Right atrium auricular region (tissue), 2 donors: ENCODE data around the gene ENTPD5. TPM values are rescaled to one million over a fixed set of nuclear protein-coding genes. Genes with fewer than 3 reads are reported as not detected.

Source experiments
- DNase-seq: peaks from one replicate; pipeline ENCODE4 v3.0.0-alpha.2; 2019; ENCODE audit warnings: low spot score
- H3K27ac ChIP-seq, 2 donors: fragments of 200-600 bp; sonication (generic); 1 replicate in 1 of 2; 2 replicates in 1 of 2; pipeline ENCODE4 v1.5.1; 2016 to 2019
- H3K27me3 ChIP-seq, 2 donors: fragments of 200-600 bp; sonication (generic); one replicate each; pipeline versions ENCODE4 v1.5.1 to v1.6.0; 2017 to 2019
- H3K36me3 ChIP-seq: fragments of 200-600 bp; sonication (generic); one replicate; pipeline ENCODE4 v1.5.1; 2016
- H3K4me1 ChIP-seq, 2 donors: fragments of 200-600 bp; sonication (generic); one replicate each; pipeline versions ENCODE4 v1.5.1 to v1.6.0; 2017 to 2019
- H3K4me3 ChIP-seq, 2 donors: fragments of 200-600 bp; sonication (generic); 1 replicate in 1 of 2; 2 replicates in 1 of 2; pipeline ENCODE4 v1.5.1; 2017 to 2019; ENCODE audit warnings: mild to moderate bottlenecking in 1 of 2, moderate library complexity in 1 of 2
- H3K9me3 ChIP-seq, 2 donors: fragments of 200-600 bp; sonication (generic); one replicate each; pipeline ENCODE4 v1.5.1; 2019
- total RNA-seq, 2 donors: library from RNA; depleted of rRNA; stranded (reverse); fragments of >200 nt; gene quantifications; one replicate each; pipeline ENCODE4 v1.1.0, GENCODE V29; 2016
- TF ChIP-seq, protein P1 (sequence below), 2 donors: fragments of 200-600 bp; sonication (generic); IDR thresholded peaks; one replicate each; pipeline ENCODE4 v1.5.1; 2019; ENCODE audit warnings: antibody characterized with exemption in 2 of 2

Gene ENTPD5
- total RNA-seq, 2 donors from 2014 or later, result 4.8 to 5.8 TPM

DNA sequence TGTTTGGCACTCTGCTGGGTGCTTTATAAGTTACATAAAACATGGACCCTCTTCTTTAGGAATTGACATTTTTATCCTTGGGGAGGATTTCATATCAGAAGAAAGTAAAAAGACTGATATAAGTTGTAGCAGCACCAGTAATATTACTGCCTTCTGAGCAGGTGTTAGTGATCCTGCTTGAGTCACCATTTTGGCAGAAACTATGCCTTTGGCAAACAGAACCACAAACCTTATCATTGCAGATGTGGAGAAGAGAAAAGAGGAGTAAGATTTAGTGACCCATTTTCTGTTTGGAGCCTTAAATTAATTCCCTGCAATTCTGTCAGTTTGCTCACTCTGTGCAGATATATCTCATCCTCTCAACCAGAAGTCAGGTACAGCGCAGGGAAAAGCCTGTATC lies 109.4 kb downstream of the ENTPD5 start:
- H3K9me3 ChIP-seq, result no peaks in the 10 kb centered on the region
- no peaks in the 10 kb centered on the region for H3K27me3 ChIP-seq
- TF ChIP-seq, protein P1, sequence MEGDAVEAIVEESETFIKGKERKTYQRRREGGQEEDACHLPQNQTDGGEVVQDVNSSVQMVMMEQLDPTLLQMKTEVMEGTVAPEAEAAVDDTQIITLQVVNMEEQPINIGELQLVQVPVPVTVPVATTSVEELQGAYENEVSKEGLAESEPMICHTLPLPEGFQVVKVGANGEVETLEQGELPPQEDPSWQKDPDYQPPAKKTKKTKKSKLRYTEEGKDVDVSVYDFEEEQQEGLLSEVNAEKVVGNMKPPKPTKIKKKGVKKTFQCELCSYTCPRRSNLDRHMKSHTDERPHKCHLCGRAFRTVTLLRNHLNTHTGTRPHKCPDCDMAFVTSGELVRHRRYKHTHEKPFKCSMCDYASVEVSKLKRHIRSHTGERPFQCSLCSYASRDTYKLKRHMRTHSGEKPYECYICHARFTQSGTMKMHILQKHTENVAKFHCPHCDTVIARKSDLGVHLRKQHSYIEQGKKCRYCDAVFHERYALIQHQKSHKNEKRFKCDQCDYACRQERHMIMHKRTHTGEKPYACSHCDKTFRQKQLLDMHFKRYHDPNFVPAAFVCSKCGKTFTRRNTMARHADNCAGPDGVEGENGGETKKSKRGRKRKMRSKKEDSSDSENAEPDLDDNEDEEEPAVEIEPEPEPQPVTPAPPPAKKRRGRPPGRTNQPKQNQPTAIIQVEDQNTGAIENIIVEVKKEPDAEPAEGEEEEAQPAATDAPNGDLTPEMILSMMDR (IDR thresholded peaks at IDR 0.05), result no peak
- H3K36me3 ChIP-seq, result peaks cover 71% of the 10 kb centered on the region
- H3K27ac ChIP-seq, result no peak overlapping the region
- no peak overlapping the region for H3K4me3 ChIP-seq
- no peaks in the 10 kb centered on the region for H3K4me1 ChIP-seq
- no peak for DNase-seq

Other genes with a start within 250 kb of the ENTPD5 start
- 10 to 100 TPM; 15.9 to 25.0 TPM for gene PTGR2, start 167.5 kb downstream of the ENTPD5 start, total RNA-seq
- 10 to 100 TPM; 16.2 to 23.4 TPM for gene ZNF410, start 132.4 kb downstream of the ENTPD5 start, total RNA-seq
- 1 to 10 TPM; 2.3 to 3.2 TPM for gene FAM161B, start 69.2 kb downstream of the ENTPD5 start, total RNA-seq
- 10 to 100 TPM; 34.2 to 64.9 TPM for gene COQ6, start 69.0 kb downstream of the ENTPD5 start, total RNA-seq
- 1 to 10 TPM; 3.3 to 5.7 TPM for gene BBOF1, start 61 bp upstream of the ENTPD5 start, total RNA-seq
- 10 to 100 TPM; 28.8 to 37.2 TPM for gene ALDH6A1, start 65.2 kb upstream of the ENTPD5 start, total RNA-seq
- 1 to 10 TPM; 7.1 to 7.4 TPM for gene LIN52, start 65.7 kb upstream of the ENTPD5 start, total RNA-seq
- gene VSX2, start 220.2 kb upstream of the ENTPD5 start, total RNA-seq, result not detected